Activated gamma-delta T cell treated with Interleukin-2 at 50 U/mL for 16 hours (primary cell): ENCODE data around the gene ABTB1.

ENCODE experiments used
- DNase-seq: peaks from one replicate; pipeline ENCODE4 v3.0.0-alpha.2; 2020

Gene ABTB1

DNA sequence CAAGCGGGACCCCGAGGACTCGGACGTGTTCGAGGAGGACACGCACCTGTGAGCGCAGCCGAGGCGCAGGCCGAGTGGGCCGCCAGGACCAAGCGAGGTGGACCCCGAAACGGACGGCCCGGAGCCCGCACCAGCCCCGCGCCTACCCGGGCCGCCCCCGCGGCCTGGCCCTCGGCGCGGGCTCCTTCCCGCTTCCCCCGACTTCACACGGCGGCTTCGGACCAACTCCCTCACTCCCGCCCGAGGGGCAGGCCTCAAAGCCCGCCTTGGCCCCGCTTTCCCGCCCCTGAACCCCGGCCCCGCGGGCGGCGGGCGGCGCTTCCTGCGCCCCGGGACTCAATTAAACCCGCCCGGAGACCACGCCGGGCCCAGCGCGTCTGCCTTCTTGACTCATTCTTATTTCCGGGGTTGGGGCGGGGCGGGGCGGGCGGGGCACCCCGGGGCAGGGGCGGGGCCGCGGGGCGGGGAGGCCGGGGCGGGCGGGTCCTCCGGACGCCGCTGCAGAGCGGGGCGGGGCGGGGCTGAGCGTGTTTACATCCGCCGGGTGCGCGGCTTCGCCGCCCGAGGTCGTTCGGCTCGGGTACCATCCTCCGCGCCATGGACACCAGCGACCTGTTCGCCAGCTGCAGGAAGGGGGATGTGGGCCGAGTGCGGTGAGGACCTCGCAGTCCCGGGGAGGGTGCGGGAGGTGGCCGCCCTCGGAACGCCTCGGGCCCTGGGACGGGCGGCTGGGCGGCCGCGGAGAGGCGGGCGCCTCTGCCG lies at the start of gene ABTB1:
Gene ABTB1, plus strand, starts transcription at position 524 of the 762 bp plus-strand sequence. Its CDS starts 74 bp downstream, at position 598.
- peak; percentile 86 for DNase-seq

- no peak for DNase-seq
Observed at GRCh38 chr3:127624063-127624462, 48.7 kb upstream of the ABTB1 start.

GRCh38 chr3:127625821-127626220 lies 46.9 kb upstream of the ABTB1 start:
- no peak for DNase-seq

DNA sequence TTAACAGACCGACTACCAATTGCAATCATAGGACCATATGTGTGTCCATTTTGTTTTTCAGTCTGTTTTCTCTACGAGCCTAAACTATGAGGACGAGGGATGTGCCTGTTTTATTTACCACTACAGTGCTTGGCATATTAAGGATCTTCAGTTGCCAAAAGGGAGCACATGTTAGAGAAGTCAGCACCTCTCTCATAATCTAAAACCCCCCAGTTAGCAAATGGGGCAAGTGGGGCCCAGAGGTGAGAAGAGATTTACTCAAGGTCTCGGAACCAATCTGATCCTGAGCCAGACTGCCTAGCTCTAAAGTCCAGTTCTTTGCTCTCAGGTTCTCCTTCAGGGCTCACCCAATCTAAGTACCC lies 44.3 kb upstream of the ABTB1 start:
- no peak for DNase-seq

GRCh38 chr3:127628788-127629466 lies 43.8 kb upstream of the ABTB1 start, which contains the start of gene PODXL2:
Gene PODXL2 (plus strand): TSS chr3:127629185. CDS start chr3:127629220, 35 bp downstream.
- peak; percentile 18 for DNase-seq

- DNase-seq = peak; percentile 31
Observed at GRCh38 chr3:127629467-127630403, 43.0 kb upstream of the ABTB1 start.

- no peak for DNase-seq
Observed at GRCh38 chr3:127630811-127631714, 41.7 kb upstream of the ABTB1 start.

- DNase-seq = no peak
Observed at GRCh38 chr3:127632035-127632820, 40.5 kb upstream of the ABTB1 start.

- no peak for DNase-seq
Observed at GRCh38 chr3:127634653-127635052, 38.1 kb upstream of the ABTB1 start.

DNA sequence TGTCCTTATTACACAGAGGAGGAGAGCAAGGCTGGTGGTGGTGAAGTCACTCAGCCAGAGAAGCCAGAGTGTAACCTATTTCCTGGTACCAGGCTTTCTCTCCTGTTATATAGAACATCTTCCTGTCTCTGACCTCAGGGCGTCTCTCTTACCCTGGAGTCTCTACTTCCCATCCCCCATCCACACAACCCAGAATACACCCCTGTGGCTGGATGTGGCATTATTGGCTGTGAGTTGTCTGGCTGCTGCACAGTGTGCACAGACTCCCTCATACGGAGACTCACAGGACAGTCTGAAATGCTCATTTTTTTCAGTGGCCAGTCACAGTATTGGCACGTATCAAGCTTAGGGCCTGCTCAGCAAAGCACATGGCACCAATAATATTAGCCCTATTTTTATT lies 35.2 kb upstream of the ABTB1 start:
- DNase-seq = no peak

- DNase-seq = no peak
Observed at GRCh38 chr3:127637971-127638370, 34.8 kb upstream of the ABTB1 start.

DNA sequence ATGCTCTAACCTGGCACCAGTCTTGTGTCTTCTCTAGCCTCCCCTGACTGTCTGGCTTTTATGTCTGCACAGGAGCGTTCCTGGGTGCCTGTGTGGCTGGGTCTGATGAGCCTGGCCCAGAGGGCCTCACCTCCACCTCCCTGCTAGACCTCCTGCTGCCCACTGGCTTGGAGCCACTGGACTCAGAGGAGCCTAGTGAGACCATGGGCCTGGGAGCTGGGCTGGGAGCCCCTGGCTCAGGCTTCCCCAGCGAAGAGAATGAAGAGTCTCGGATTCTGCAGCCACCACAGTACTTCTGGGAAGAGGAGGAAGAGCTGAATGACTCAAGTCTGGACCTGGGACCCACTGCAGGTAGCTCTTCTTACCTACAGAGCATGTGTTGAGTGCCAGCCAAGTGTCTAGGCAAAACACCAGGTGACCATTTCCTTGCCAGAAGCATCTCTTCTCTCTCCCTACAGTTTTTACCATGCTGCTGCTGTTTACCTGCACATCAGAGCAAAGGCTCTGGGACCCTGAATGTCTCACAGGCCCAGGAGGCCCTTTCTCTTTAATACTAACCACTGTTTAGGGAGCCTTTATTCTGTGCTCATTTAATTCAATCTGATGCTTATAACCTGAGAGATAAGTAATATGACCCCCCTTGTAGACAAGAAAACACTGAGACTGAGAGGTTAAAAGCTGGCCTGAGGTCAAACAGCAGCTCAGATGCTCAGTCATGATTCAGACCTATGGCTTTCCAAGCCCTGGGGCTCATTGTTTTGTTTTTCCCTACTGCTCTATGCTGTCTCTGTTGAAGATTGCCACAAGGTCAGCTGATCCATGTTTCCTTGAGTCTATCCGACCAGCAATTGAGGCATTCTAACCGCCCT lies 33.3 kb upstream of the ABTB1 start:
- no peak for DNase-seq

DNA sequence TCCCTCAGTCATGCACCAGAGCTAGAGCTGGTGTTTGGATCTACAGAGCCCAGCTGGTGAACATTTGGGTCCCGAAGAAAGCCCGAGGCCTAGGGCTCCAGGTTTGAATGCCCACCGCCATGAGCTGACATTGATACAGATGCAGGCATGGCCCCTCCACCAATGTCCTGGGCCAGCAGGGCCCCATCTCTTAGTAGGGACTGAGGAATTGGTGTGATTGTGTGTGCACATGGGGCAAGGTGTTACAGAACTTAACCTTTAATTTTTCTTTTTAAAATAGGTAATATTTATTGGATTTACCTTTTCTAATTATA lies 32.8 kb upstream of the ABTB1 start:
- no peak for DNase-seq

DNA sequence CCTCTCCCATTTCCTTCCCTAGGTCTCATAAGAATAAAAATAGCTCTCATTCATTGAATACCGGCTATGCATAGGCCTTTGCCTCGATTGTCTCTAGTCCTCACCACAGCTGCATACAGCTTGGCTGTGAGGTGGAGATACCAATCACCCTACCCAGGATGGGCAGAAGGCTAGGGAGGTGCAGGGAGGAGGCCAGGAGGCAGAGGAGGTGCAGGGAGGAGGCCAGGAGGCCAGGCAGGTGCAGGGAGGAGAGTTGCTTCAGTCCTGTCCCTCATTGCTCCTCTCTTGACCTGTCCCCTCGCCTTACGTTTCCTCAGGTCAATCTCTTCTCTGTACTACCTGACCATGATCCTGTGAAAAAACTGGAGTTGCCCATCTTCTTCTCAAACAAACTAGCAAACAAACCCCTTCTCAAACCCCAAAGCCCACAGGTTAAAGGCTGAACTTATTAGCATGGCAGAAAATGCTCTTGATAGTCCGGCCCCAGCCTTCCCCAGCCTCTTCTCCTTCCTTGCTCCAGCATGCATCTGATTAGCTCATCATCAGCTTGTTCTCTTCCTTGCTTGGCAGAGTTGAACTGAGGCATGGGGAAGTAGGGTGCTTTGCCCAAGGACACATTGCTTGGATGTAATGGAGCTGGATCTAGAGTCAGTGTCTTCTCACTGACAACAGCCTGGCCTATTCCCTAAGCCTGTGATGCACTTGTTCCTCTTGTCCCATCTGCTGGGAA lies 27.9 kb upstream of the ABTB1 start:
- no peak for DNase-seq

- DNase-seq = no peak
Observed at GRCh38 chr3:127645371-127646015, 27.3 kb upstream of the ABTB1 start.

DNA sequence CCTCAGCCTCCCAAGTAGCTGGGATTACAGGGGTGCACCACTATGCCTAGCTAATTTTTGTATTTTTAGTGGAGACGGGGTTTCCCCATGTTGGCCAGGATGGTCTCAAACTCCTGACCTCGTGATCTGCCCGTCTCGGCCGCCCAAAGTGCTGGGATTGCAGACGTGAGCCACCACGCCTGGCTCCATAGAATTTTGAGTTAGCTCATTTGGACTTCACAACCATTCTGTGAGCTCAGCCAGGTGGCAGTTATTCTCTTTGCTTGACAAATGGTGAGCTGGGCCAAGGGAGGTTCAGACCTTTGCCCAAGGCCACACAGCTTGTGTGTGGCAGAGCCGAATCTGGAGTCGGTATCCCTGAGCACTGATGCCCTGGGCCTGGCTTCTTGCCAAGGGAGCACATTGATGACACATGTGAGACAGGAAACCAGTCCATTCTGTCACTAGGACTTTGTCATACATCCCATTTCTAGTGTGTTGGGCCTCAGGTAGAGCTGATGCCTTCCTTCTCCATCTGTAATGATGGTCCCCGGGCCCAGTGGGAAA lies 26.2 kb upstream of the ABTB1 start:
- DNase-seq = no peak

DNA sequence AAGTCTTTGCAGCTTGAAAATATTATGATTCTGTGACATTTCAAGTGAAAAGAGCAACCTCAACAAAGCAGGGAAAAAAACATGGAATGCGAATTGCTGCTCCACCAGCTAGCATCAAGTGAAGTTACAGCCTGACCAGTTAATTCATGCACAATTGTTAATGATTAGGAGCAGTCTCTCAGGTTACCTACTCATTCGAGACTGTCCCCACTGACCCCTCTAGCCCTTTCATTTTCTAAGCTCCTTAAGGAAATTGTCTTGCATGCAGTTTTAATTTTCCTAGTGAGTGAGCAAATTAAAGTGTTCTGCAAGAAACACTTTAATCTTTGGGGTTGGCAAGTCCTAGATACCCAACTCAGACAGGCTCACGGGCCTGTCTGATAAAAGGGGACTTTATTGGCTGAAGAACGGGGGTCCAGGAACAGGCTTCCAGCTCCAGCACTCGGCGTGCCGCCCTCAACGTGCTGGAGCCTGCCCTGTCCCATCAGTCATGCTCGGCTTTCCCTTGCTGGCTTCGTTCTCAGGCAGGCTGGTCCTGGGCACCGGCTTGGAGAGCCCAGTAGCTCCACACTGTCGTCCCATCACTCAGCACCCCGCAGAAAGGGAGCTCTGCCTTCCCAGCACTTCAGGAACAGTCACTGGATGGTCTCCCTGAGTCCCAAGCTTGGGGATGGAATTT lies 25.4 kb upstream of the ABTB1 start:
- DNase-seq = no peak

DNA sequence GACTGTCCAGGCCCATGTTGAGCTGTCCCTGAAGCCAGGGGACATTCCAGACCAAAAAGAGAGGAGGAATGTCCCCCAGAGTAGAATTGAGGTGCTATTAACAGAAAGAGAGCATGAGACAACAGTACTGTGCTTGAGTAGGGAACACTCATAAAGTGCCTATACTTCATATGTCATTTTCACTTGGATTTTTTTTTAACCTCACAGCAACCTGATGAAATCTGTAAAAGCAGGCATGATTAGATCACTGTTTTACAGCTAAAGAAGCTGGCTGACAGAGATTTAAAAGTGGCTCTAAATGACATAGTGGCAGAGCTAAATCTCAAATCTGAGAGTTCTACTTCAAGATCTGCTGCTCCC lies 24.9 kb upstream of the ABTB1 start:
- DNase-seq = no peak
